GM21423 (cell line): ENCODE results near the gene HMCN1.

ENCODE experiments used
- ATAC-seq: cut with Tn5 transposase; IDR thresholded peaks from one replicate; pipeline ENCODE4 v1.9.1; 2021; ENCODE audit warnings: mild to moderate bottlenecking, moderate library complexity; ENCODE audit not compliant: unreplicated experiment

HMCN1 gene

GRCh38 chr1:185957441-185958363 lies 223.5 kb downstream of the HMCN1 start:
- ATAC-seq = no peak

DNA sequence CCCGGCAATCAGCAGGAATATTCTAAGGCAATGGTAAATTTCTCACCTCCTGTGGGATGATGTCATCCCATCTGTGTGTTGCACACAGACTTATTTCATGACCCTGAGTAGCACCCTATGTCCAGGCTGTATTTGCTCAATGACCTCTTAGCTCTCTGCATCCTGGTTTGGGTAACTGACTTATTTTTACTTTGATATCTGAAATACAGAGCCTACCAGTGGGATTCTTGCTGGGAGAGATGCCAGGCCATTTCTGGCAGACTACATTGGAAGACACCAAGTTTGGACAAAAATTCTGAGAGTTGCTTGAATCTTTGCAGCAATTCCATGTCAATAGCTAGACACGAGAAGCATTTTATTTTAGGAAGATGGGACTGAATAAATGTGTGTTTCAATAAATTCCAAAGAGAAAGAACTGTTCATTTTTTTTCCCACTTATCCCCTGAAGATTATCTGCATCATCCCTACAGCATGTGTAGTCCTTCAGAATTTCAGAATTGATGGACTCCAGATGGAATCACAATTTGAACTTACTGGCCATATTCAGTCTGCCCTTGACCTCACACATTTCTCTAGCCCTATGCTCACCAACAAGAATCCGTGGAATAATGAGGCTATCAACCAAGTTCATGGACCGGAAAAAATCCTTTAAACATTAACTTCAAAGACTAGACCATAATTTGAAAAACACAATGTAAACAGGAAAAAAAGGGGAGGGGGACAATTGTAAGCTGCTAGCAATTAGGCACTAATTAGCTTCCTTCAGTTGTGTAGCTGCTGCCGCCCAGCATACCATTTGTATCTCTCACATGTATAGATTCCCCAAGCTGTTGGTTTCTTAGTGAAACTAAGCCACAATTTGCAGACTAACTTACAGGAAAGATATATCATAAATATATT lies 226.5 kb downstream of the HMCN1 start:
- no peak for ATAC-seq

DNA sequence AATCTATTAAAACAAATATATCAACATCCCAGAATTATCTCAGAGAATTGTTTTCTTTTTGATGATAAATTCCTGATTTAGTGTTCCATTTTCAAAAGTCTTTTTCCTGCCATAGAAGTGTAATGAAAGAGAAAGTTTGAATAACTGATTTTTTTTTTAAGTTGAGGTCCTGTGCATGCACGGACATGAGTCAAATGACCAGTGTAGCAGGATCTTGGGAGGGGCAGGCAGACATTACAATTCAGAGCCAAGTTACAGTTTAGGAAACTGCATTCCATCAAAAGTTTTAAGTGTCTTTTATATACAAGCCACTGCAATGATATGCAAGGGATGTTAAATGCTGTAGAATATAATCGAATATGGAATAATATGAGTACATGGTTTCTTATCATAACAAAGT lies 227.5 kb downstream of the HMCN1 start:
- ATAC-seq = no peak

GRCh38 chr1:185964946-185965345 lies 230.8 kb downstream of the HMCN1 start:
- ATAC-seq = no peak

DNA sequence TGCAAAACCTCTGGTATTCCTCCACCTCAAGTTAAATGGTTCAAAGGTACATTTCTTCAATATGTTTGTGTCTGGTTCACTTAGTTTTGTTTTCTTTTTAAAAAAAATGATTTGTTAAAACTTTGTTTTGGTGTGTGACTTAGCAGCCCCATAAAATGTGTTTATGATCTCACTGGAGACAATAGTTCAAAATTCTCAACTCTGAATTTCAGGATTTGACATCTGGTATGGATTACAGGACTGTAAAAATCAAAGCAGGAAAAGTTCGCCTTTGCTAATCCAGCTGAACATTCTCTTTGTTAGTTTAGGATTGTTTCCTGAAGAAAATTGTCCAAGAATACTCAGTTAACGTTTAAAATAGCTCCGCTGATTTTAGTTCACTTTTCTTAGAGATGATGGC lies 231.7 kb downstream of the HMCN1 start:
- ATAC-seq = no peak

DNA sequence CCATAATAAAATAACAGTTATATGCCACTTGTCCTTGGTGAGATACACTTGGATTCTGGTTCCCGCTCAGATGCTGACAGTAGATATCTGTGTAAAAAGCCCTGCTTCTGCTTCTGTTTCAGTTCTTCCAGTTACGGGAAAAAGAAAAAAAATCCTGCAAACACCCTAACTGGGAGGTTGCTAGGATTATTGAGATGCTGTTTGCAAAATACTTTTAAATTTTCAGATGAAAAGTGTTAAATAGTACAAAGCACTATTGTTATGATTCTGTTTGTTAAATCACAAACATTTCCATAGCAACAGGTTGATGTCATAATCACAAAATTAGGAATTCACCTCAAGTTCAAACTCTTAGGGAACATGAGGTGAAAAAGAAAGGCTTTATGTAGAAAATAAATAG lies 232.3 kb downstream of the HMCN1 start:
- no peak for ATAC-seq

DNA sequence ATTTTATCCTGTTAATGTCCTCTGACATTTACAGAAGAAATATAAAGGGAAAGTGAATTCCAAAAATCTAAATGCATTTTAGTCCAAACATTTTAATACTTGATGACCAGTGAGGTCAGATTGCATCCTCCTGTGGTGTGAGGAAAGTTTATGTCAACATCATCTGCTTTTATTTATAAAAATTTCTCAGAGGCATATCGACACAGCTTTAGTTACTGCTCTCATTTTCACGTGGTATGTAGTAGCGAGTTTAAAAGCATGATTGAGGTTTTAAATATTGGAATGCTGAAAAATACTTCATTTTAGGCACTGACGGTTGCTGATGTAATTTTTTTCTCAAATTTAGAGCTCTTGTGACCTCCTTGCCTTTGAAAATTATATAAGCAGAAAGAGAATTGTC lies 234.8 kb downstream of the HMCN1 start:
- ATAC-seq = no peak

DNA sequence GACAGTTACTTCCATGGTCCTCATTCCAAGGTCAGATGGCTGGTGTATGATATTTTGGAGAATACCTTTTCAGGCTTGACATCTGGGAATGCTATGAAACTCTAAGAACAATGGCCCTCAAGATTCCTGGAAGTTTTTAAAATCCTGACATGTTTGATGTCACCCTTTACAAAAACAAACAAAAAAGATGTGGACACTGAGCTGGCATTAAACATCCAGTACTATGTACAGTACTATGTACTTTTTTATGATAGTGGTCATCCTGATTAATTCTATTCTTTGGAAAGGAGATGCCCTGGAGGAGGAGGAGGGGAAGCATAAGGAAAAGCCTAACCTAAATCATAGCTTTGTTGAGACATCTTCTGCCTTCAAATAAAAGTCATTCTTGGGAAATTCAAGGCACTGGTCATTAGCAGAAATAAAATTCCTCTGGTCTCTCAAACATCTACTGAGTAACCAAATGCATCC lies 235.4 kb downstream of the HMCN1 start:
- ATAC-seq = no peak

GRCh38 chr1:185971688-185972087 lies 237.5 kb downstream of the HMCN1 start:
- no peak for ATAC-seq

- ATAC-seq = no peak
Measured at GRCh38 chr1:185972096-185972850, 238.1 kb downstream of the HMCN1 start.

DNA sequence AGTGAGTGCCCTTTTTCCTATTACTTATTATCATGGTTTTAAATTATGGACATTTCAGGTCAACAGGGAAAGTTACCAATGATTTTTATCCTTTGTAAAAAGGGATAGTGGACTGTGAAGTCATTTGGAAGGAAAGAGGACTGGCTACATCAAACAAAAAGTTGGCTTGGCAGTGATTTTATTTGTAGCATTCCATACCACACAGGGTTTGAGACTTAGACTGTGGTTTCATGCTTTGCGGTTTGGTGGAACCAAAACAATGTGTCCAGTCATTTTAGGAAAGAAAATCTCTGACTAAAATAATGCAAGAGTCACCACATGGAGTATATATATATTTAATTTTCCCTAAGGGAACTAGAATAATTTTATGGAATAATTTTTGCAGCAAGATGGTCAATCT lies 239.5 kb downstream of the HMCN1 start:
- no peak for ATAC-seq

DNA sequence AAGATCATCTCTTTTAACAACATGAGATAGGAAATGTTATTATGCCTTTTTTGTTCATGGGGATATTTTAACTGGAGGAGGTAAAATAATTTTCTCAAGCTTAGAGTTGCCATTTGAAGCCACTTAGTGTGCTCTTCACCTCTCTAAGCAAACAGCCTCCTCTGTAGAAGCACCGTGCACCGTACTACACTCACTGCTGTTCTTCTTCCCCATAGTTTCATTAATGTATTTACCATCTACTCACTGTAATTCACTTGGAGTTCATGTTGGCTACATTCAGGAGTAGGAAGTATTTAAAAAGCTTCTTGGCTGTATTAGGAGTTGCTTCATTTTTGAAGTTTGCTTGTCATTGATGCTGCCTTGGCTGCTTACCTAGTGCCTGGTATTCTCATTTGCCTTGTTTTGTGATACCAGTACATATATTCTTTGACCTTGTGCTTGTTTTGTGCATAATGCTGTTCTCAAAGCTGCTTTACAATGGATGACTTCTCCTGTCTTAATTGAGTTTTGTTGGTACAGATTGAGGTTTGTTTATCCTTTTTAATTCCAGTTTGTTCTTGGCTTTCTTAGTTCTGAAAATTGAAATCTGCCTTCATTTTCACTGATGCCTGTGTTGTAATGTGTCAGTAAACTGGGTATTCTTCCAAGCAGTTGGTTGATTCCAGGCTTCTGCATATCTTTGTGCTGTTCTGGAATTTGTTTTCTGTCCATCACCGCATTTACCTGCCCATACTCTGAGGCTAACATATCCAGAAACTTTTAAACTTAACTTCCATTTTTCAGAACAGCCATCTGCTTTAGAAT lies 240.4 kb downstream of the HMCN1 start:
- ATAC-seq = no peak

GRCh38 chr1:185980891-185981290 lies 246.7 kb downstream of the HMCN1 start:
- no peak for ATAC-seq

DNA sequence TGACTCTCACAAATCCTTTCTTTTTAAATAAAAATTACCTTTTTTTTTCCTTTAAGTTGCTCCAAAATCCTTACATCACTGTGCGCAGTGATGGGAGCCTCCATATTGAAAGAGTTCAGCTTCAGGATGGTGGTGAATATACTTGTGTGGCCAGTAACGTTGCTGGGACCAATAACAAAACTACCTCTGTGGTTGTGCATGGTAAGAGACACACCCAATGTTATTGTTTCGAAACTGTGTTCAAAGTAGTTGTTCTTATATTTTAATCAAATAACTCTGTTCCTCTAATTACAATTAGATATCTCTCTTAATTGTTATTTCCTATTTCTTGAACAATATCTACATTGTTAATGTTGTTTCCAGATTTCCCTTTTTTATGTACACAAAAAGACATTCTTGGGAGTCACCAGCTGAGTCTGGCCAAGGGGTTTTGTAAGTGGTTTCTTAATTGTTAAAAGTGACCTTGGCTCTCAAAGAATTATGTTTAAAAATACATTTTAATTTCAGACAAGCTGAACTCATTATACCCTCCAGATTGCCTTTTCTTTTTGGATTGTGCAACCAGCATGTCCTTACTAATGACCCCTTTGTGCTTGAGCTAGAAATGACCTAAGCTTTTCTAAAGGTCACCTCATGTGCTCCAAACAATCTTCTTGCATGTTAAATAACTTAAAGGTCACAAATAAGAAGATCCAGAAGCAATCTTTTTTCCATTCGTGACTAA lies 250.1 kb downstream of the HMCN1 start:
- ATAC-seq = no peak

GRCh38 chr1:185987611-185988321 lies 253.6 kb downstream of the HMCN1 start:
- ATAC-seq = no peak

GRCh38 chr1:185990565-185990964 lies 256.4 kb downstream of the HMCN1 start:
- ATAC-seq = no peak

- ATAC-seq = no peak
Measured at GRCh38 chr1:185991266-185991665, 257.1 kb downstream of the HMCN1 start.

DNA sequence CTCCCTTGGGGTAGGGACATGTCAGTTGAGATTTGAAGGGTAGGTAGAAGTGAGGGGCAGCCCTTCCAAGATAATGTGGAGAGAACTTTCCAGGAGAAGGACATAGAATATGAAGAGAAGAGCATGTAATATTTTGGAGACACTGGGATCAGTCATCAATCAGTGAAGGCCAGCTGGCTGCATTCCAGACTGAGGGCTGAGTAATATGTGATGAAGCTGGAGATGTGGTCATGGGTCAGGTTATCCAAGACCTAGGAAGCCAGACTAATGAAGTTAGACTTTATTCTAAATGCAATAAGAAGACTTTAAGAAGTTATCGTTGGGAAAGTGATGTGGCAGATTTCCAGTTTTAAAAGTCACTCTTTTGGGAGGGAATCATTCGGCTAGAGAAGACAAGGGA lies 262.0 kb downstream of the HMCN1 start:
- no peak for ATAC-seq

DNA sequence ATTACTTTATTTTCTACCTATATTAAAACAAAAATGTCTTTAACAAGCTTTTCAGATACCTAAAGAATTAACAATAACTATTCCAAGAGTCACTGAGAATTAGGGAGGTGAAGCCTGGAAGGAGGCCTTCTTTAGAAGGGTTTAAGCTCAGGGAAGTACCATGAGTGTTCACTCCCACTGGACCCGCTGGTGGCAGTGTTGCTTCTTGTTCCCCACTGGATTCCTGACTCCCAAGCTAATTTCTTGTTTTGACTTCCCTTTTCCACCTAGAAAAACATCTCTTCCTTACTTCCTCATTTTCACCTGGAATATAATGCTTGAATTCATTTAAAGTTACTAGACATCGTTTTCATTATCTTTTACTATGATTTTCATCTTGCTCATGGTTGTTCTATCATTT lies 264.2 kb downstream of the HMCN1 start:
- ATAC-seq = no peak
